DOHH2 (cell line): ENCODE measurements around the gene PWP1.

Source experiments
- H3F3A ChIP-seq: fragments of 200-600 bp; sonication (generic), shearing (Covaris generic); 2 replicates; pipeline ENCODE4 v1.6.0; 2016; ENCODE audit warnings: antibody characterized with exemption, mild to moderate bottlenecking; ENCODE audit not compliant: control insufficient read depth, insufficient read depth
- H3K27ac ChIP-seq: fragments of 200-600 bp; sonication (generic); 2 replicates; pipeline ENCODE4 v1.5.1; 2014; ENCODE audit warnings: low read depth, mild to moderate bottlenecking, low read length, moderate library complexity
- H3K27me3 ChIP-seq: fragments of 200-600 bp; sonication (generic); 2 replicates; pipeline ENCODE4 v1.6.1; 2014; ENCODE audit warnings: mild to moderate bottlenecking, low read length, mixed read lengths; ENCODE audit not compliant: control insufficient read depth
- H3K36me3 ChIP-seq: fragments of 200-600 bp; sonication (generic); 2 replicates; pipeline ENCODE4 v1.6.1; 2014; ENCODE audit warnings: mild to moderate bottlenecking, low read length, moderate library complexity, mixed read lengths; ENCODE audit not compliant: control insufficient read depth
- H3K4me1 ChIP-seq: fragments of 200-600 bp; sonication (generic); 2 replicates; pipeline ENCODE4 v1.6.1; 2014; ENCODE audit warnings: mild to moderate bottlenecking, low read length, mixed read lengths; ENCODE audit not compliant: control insufficient read depth
- H3K4me2 ChIP-seq: fragments of 200-600 bp; sonication (generic); 2 replicates; pipeline ENCODE4 v1.6.0; 2014; ENCODE audit warnings: mild to moderate bottlenecking, low read length, moderate library complexity
- H3K4me3 ChIP-seq: fragments of 200-600 bp; sonication (generic); 2 replicates; pipeline ENCODE4 v1.5.1; 2014; ENCODE audit warnings: mild to moderate bottlenecking, low read length, mixed read lengths
- H3K79me2 ChIP-seq: fragments of 200-600 bp; sonication (generic); 2 replicates; pipeline ENCODE4 v1.6.1; 2014; ENCODE audit warnings: mild to moderate bottlenecking, low read length, mixed read lengths; ENCODE audit not compliant: control insufficient read depth
- H3K9me2 ChIP-seq: fragments of 200-600 bp; sonication (generic); replicated peaks from 2 replicates; pipeline ENCODE4 v1.6.1; 2014; ENCODE audit warnings: mild to moderate bottlenecking, low read length, mixed read lengths; ENCODE audit not compliant: control insufficient read depth
- H3K9me3 ChIP-seq: fragments of 200-600 bp; sonication (generic); 2 replicates; pipeline ENCODE4 v1.6.1; 2014; ENCODE audit warnings: antibody characterized with exemption, low read length, mixed read lengths; ENCODE audit not compliant: control insufficient read depth, insufficient read depth
- H4K20me1 ChIP-seq: fragments of 200-600 bp; sonication (generic); 2 replicates; pipeline ENCODE4 v1.6.0; 2014; ENCODE audit warnings: low read depth, mild to moderate bottlenecking, antibody characterized with exemption, low read length, moderate library complexity; ENCODE audit not compliant: control insufficient read depth, insufficient read depth
- EZH2phosphoT487 ChIP-seq: fragments of 200-600 bp; sonication (generic); IDR thresholded peaks from 2 replicates; pipeline ENCODE4 v1.6.1; 2017; ENCODE audit warnings: borderline replicate concordance, mild to moderate bottlenecking, antibody characterized with exemption, low read length, moderate library complexity, mixed read lengths
- TF ChIP-seq, protein P1 (sequence below): fragments of 200-600 bp; sonication (generic); IDR thresholded peaks from one replicate; pipeline ENCODE4 v1.5.1; 2014; ENCODE audit warnings: antibody characterized with exemption, mild to moderate bottlenecking, low read depth, low read length; ENCODE audit not compliant: poor library complexity, severe bottlenecking

PWP1 gene

GRCh38 chr12:107760809-107761501 is 75.4 kb downstream of the PWP1 start, which contains the start of gene PRDM4:
Gene PRDM4, minus strand, starts transcription at chr12:107761137. Its CDS starts 622 bp downstream, at chr12:107760515.
- H3K36me3 ChIP-seq = peaks cover 45% of the 10 kb centered on the region
- H3K9me3 ChIP-seq = no peaks in the 10 kb centered on the region
- peak within 1 kb of the TSS; percentile 83 for H3K4me3 ChIP-seq
- H3K4me1 ChIP-seq = peaks cover 23% of the 10 kb centered on the region
- H3K9me2 ChIP-seq = no peaks in the 10 kb centered on the region
- TF ChIP-seq, protein P1, sequence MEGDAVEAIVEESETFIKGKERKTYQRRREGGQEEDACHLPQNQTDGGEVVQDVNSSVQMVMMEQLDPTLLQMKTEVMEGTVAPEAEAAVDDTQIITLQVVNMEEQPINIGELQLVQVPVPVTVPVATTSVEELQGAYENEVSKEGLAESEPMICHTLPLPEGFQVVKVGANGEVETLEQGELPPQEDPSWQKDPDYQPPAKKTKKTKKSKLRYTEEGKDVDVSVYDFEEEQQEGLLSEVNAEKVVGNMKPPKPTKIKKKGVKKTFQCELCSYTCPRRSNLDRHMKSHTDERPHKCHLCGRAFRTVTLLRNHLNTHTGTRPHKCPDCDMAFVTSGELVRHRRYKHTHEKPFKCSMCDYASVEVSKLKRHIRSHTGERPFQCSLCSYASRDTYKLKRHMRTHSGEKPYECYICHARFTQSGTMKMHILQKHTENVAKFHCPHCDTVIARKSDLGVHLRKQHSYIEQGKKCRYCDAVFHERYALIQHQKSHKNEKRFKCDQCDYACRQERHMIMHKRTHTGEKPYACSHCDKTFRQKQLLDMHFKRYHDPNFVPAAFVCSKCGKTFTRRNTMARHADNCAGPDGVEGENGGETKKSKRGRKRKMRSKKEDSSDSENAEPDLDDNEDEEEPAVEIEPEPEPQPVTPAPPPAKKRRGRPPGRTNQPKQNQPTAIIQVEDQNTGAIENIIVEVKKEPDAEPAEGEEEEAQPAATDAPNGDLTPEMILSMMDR = peak; percentile 50
- no peak for TF ChIP-seq EZH2phosphoT487
- peak within 1 kb of the TSS; percentile 42 for H3K27ac ChIP-seq
- H3K27me3 ChIP-seq = no peaks in the 10 kb centered on the region
- peaks cover 42% of the 10 kb centered on the region for H3K79me2 ChIP-seq
- peaks cover 8% of the 10 kb centered on the region for H4K20me1 ChIP-seq
- peak within 1 kb of the TSS; percentile 81 for H3K4me2 ChIP-seq
- H3F3A ChIP-seq = no peaks in the 10 kb centered on the region

- H3K36me3 ChIP-seq = peaks cover 39% of the 10 kb centered on the region
- no peak overlapping the region for H3K27ac ChIP-seq
Measured at GRCh38 chr12:107761502-107761904, 75.9 kb downstream of the PWP1 start.

More at GRCh38 chr12:107761502-107761904, 75.9 kb downstream of the PWP1 start:
- no peaks in the 10 kb centered on the region for H3F3A ChIP-seq
- H3K79me2 ChIP-seq = peaks cover 42% of the 10 kb centered on the region
- peaks cover 23% of the 10 kb centered on the region for H3K4me1 ChIP-seq
- peaks cover 8% of the 10 kb centered on the region for H4K20me1 ChIP-seq
- no peaks in the 10 kb centered on the region for H3K27me3 ChIP-seq
- peak overlapping the region; percentile 83 for H3K4me3 ChIP-seq
- H3K9me2 ChIP-seq = no peaks in the 10 kb centered on the region
- H3K4me2 ChIP-seq = peak overlapping the region; percentile 73
- no peaks in the 10 kb centered on the region for H3K9me3 ChIP-seq
- no peak for TF ChIP-seq EZH2phosphoT487
- TF ChIP-seq, protein P1 = no peak
